Activated T-cell treated with anti-CD3 and anti-CD28 coated beads for 48 hours (primary cell): ENCODE measurements around the gene KRTAP17-1.
"Not testable (repeated sequence)": the region's sequence is repeated elsewhere in the genome, so short reads cannot be mapped to it uniquely, and the experiment has no call there.

Experiments used
- DNase-seq: peaks from one replicate; pipeline ENCODE4 v3.0.0-alpha.2; 2020; ENCODE audit warnings: low read depth

KRTAP17-1 gene

DNA sequence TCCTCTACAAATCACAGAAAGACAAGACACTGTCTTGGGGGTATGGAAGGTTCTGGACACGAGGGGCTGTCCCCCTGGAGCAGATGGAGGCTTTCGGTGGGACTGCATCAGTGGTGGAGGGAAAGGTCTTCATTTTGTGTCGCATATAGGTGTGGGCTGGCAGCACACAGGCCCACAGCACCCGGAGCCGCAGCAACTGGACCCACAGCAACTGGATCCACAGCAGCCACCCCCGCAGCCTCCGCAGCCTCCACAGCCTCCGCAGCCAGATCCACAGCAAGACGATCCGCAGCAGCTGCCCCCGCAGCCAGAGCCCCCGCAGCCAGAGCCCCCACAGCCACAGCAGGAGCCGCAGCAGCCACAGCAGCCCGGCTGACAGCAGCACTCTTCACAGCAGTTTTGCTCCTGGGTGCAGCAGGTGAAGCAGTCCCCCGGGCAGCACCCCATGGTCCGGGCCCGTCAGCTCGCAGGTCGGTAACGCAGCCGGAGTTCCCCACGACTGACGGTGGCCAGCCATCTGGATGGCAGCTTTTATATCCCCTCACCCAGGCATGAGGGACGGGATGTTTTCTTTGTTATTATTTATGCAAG, at the start of gene KRTAP17-1:
Gene KRTAP17-1 (minus strand): TSS at position 507 of the 591 bp plus-strand sequence. CDS start 60 bp downstream, at position 447.
- no peak for DNase-seq

- no peak for DNase-seq
Measured at GRCh38 chr17:41363881-41364280, 48.4 kb upstream of the KRTAP17-1 start.

- no peak for DNase-seq
Measured at GRCh38 chr17:41360296-41360995, 44.9 kb upstream of the KRTAP17-1 start.

DNA sequence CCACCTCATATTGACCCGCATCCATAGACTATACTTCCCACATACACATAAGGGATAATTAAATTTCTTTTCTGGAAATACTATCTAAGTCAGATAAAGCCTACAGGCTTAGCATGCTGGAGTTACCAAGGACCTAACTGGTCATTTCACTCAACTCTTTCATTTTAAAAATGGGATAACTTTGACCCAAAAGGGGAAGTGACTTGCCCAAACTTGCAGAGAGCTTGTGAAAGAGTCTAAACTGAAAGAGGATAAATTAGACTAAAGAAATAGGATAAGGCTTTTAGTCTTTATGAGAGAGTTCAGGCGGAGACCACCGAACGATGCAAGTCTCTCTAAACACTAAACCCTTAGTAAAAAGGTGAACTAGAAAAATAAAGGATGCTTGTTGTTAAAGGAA, 39.0 kb upstream of the KRTAP17-1 start:
- no peak for DNase-seq

GRCh38 chr17:41352597-41353366, 37.3 kb upstream of the KRTAP17-1 start:
- no peak for DNase-seq

GRCh38 chr17:41351177-41351576, 35.7 kb upstream of the KRTAP17-1 start:
- DNase-seq, result no peak

DNA sequence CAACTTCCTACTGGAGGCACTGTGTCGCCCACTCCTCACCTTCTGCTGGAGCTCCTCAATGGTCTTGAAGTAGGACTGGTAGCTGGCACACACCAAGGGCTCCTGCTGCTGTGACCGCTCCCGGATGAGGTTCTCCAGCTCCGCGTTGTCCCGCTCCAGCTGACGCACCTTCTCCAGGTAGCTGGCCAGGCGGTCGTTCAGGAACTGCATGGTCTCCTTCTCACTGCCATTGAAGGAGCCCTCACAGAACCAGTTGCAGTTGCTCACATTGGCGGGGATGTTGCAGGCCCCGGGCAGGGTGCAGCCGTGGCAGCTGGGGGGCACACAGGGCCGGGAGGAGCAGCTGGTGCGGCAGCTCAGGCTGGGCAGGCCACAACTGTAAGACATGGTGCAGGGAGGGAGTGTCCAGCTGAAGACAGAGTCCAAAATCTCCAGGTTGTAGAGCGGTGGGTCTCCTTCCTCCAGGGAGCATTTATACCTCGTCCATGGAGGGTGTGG, 34.9 kb upstream of the KRTAP17-1 start, which contains the start of gene KRT33A:
Gene KRT33A (minus strand): TSS at position 448 of the 498 bp plus-strand sequence. CDS start 61 bp downstream, at position 387.
- not testable (repeated sequence) for DNase-seq

GRCh38 chr17:41347869-41348760, 32.6 kb upstream of the KRTAP17-1 start:
- DNase-seq, result no peak

DNA sequence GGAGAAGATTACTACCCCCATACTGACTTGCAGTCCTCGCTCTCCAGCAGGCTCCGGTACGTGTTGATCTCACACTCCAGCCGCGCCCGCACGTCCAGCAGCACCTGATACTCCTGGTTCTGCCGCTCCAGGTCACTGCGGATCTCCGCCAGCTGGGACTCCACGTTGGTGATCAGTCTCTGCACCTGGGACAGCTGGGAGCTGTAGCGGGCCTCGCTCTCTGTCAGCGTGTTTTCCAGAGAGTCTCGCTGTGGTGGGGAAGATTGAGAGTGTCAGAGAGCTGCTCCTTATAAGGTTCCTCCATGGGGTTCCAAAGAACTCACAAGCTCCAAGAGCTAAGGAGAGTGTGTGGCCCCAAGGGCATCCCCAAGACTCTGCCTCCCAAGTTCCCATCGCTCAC, 30.9 kb upstream of the KRTAP17-1 start:
- not testable (repeated sequence) for DNase-seq

DNA sequence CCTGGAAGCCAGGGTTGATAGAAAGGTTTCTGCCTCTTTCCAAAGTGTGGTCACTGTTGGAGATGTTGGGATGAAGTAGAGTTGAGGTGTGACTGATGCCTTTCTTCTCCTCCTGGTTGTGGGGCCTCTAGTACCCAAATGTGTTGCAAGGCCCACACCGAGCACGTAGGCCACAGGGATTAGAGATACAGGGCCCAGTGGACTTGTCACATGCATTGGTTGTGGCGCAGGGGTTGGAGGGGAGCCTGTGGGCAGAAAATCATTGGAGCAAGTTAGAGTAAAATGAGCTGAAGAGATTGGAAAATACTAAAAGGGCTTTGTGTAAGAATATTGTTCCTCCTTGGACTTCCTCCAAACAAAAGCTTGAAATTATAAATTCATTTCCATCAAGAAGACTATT, 30.5 kb upstream of the KRTAP17-1 start:
- no peak for DNase-seq

- DNase-seq, result no peak
Measured at GRCh38 chr17:41343029-41343428, 27.5 kb upstream of the KRTAP17-1 start.

- DNase-seq, result no peak
Measured at GRCh38 chr17:41340934-41341861, 25.7 kb upstream of the KRTAP17-1 start.

DNA sequence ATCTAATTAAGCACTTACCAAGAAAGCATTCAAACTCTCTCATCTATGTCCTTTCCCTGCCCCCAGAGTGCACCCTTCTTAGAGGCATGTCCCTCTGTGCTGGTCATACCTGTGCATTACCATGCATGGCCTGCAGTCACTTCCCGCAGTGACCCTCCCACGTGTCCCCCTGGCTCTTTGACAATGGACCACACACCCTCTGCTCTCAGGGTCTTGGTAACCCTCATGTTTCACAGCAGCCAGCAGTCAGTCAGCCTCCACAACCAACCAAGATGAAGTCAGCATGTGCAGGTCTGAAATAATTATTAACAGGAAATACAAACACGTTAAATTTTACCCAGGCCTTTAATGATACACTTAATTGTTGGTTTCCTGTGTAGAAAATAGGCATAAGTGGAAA, 25.0 kb upstream of the KRTAP17-1 start:
- no peak for DNase-seq

DNA sequence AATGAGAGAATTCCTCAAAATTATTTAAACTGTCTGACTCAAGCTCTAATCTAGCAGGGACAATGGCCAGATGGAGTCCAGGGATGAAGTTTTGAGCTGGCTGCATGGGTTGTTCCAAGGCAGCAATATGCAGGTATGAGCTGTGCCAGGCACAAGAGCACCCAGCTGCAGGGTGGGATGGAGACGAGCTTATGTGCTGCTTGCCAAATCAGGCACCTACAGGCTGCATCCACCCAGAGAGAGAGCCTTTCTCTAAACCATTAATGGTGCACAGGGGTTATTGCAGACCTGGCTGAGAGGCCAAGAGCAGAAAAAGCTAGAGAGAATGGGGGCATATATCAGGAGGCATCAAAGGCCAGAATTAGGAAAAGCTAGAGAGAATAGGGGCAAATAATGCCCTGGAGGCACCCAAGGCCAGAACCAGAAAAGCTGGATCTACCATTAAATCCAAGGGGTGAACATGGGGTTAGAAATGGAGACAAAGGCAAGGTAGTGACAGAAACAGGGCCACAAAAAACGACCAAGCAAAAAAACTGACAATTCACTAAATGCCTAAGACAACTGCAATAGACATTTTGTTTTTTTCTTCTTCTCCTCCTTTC, 24.2 kb upstream of the KRTAP17-1 start:
- DNase-seq, result no peak

GRCh38 chr17:41338961-41339485, 23.5 kb upstream of the KRTAP17-1 start:
- no peak for DNase-seq

DNA sequence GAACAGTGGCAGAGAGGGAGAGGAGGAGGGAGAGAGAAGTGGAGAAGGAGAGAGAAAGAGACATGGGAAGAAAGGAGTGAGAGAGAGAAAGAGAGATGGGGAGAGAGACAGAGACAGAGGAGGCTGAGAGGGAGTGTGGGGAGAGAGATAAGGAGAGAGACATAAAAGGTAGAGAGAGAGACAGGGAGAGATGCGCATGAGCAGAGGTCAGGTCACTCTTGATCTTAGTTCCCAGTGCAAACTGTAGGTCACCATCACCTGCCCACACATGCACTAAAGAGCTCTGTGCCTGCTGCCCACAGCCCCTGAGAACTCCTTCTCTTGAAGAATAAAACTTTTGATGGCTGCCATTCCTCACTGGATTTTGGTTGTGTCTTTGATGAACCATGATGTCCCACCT, 20.2 kb upstream of the KRTAP17-1 start:
- DNase-seq, result no peak

DNA sequence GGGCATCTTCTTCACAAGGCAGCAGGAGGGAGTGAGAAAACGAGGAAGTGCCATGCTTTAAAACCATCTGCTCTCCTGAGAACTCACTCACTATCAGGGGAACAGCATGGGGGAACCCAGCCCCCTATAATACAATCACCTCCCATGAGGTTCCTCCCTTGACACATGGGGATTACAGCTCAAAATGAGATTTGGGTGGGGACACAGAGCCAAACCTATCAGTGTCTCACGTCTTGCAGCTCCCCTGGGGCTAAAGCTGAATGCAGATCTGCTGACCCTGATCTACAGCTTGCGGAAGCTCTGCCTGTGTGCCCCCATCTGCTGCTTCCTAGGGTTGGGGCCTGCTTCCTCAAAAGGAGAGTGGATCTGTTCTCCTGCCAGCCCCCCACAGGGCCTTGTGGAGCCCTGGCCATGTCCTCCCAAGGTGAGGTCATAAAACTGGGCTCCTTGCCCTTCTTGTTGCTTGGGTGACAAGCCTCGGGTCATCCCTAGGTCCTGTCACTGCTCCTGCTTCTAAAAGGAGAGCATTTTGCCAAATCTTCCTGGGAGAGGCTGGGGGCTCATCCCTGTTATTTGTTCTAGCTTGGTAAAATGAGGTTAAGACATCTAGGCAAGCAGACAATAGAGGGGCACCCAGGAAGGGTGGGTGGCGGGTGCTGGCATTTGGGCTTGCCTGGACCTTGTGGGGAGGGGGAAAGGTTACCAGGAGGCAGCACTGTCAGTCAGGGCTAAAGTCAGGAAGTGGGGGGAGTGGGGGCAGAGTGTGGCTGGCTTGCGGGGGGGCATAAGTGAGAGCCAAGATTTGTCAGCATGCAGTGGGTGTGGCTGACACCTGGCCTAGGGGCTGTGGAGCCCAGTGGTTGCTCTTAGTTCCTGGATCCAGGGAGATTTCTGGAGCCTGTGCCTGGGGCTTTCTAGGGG, 19.1 kb upstream of the KRTAP17-1 start:
- no peak for DNase-seq

DNA sequence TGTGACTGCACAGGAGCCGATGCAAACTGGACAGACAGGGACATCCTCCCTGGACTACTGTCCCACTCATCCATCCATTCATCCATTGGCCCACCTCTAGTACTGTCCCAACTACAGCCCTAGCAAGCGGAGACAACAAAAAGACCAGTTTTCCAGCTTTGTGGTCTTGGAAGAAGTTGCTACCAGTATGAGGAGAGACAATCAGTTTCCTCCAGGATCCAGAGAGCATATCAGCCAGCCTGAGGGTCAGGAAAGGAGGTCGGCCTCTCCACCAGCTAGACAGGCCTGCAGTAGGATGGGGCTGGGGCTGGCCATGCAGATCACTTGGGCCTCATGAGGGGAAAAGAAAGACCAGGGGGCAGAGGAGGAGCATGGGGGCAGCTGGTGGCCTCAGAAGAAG, 18.3 kb upstream of the KRTAP17-1 start:
- no peak for DNase-seq

- no peak for DNase-seq
Measured at GRCh38 chr17:41333098-41333497, 17.6 kb upstream of the KRTAP17-1 start.
